SK-N-SH treated with all-trans-retinoic acid at 6 μM for 48 hours (cell line): ENCODE measurements around the gene CADM1.

Experiments used
- ARNTL ChIP-seq: fragments of 450-650 bp; formaldehyde crosslinking; IDR thresholded peaks from 2 replicates; pipeline ENCODE4 v1.5.0; 2020; ENCODE audit warnings: low read depth, mild to moderate bottlenecking, moderate library complexity, borderline replicate concordance
- ISL1 ChIP-seq: fragments of 250-450 bp; sonication (Bioruptor Pico); IDR thresholded peaks from 2 replicates; pipeline ENCODE4 v2.1.2; 2022; ENCODE audit warnings: mild to moderate bottlenecking, moderate library complexity
- RARB ChIP-seq: fragments of 250-450 bp; sonication (Bioruptor Pico); IDR thresholded peaks from 2 replicates; pipeline ENCODE4 v1.8.0; 2021; ENCODE audit warnings: mild to moderate bottlenecking, moderate library complexity
- SNAI2 ChIP-seq: fragments of 250-450 bp; sonication (Bioruptor Pico); IDR thresholded peaks from 2 replicates; pipeline ENCODE4 v1.5.0; 2020; ENCODE audit warnings: mild to moderate bottlenecking, moderate library complexity
- TCF4 ChIP-seq: fragments of 250-450 bp; sonication (Bioruptor Pico); IDR thresholded peaks from 2 replicates; pipeline ENCODE4 v1.8.0; 2021; ENCODE audit warnings: mild to moderate bottlenecking, moderate library complexity, borderline replicate concordance
- ZFP3 ChIP-seq: fragments of 250-450 bp; sonication (Bioruptor Pico); IDR thresholded peaks from 2 replicates; pipeline ENCODE4 v1.5.0; 2020; ENCODE audit warnings: mild to moderate bottlenecking, moderate library complexity
- ZFP30 ChIP-seq: fragments of 450-650 bp; formaldehyde crosslinking; IDR thresholded peaks from 2 replicates; pipeline ENCODE4 v1.5.0; 2022; ENCODE audit warnings: mild to moderate bottlenecking, moderate library complexity
- ZNF565 ChIP-seq: fragments of 450-650 bp; formaldehyde crosslinking; conservative IDR thresholded peaks from 2 replicates; pipeline ENCODE4 v1.5.0; 2020; ENCODE audit warnings: low read depth, mild to moderate bottlenecking, moderate library complexity
- ZNF70 ChIP-seq: fragments of 450-650 bp; formaldehyde crosslinking; IDR thresholded peaks from 2 replicates; pipeline ENCODE4 v1.5.0; 2020; ENCODE audit warnings: mild to moderate bottlenecking, moderate library complexity
- ZNF8 ChIP-seq: fragments of 450-650 bp; formaldehyde crosslinking; IDR thresholded peaks from 2 replicates; pipeline ENCODE4 v1.5.0; 2020; ENCODE audit warnings: mild to moderate bottlenecking, moderate library complexity
- TF ChIP-seq, protein P1 (sequence below): fragments of 250-450 bp; sonication (Bioruptor Pico); IDR thresholded peaks from 2 replicates; pipeline ENCODE4 v1.8.0; 2021; ENCODE audit warnings: low read depth, mild to moderate bottlenecking, moderate library complexity, borderline replicate concordance
- TF ChIP-seq, protein P2 (sequence below): fragments of 250-450 bp; sonication (Bioruptor Pico); IDR thresholded peaks from 2 replicates; pipeline ENCODE4 v1.8.0; 2020; ENCODE audit warnings: mild to moderate bottlenecking, moderate library complexity, borderline replicate concordance
- TF ChIP-seq, protein P3 (sequence below): fragments of 250-450 bp; sonication (Bioruptor Pico); IDR thresholded peaks from 2 replicates; pipeline ENCODE4 v1.5.1; 2021; ENCODE audit warnings: mild to moderate bottlenecking, moderate library complexity

DNA sequence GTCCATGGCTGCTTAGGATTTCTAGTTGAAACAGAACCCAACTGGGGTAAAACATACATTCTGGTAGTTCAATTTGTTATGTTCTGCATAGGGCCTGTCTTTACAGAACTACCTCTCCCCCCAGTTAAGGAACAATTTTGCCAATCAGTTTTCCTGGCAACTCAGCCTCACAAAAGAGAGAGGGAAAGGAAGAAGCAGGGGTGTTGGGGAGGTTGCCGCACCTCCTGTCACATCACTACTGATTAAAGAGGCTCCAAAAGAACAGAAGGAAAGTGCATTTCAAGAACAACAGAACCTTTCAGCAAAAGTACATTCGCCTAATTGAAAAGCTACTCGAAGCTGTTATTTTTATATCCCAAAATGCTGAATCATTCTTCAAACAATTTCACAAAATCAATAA lies 217.6 kb downstream of the CADM1 start:
- TF ChIP-seq RARB (CRISPR knock-in tag) (no peak), ISL1 (CRISPR knock-in tag) (no peak), ZFP30 (CRISPR knock-in tag) (no peak), SNAI2 (no peak), ARNTL (CRISPR knock-in tag) (no peak), ZNF565 (CRISPR knock-in tag) (no peak), ZNF70 (no peak), ZFP3 (CRISPR knock-in tag) (no peak), TCF4 (CRISPR knock-in tag) (no peak), ZNF8 (CRISPR knock-in tag) (no peak)
- TF ChIP-seq, protein P1, sequence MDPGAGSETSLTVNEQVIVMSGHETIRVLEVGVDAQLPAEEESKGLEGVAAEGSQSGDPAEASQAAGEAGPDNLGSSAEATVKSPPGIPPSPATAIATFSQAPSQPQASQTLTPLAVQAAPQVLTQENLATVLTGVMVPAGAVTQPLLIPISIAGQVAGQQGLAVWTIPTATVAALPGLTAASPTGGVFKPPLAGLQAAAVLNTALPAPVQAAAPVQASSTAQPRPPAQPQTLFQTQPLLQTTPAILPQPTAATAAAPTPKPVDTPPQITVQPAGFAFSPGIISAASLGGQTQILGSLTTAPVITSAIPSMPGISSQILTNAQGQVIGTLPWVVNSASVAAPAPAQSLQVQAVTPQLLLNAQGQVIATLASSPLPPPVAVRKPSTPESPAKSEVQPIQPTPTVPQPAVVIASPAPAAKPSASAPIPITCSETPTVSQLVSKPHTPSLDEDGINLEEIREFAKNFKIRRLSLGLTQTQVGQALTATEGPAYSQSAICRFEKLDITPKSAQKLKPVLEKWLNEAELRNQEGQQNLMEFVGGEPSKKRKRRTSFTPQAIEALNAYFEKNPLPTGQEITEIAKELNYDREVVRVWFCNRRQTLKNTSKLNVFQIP = no peak
- TF ChIP-seq, protein P2, sequence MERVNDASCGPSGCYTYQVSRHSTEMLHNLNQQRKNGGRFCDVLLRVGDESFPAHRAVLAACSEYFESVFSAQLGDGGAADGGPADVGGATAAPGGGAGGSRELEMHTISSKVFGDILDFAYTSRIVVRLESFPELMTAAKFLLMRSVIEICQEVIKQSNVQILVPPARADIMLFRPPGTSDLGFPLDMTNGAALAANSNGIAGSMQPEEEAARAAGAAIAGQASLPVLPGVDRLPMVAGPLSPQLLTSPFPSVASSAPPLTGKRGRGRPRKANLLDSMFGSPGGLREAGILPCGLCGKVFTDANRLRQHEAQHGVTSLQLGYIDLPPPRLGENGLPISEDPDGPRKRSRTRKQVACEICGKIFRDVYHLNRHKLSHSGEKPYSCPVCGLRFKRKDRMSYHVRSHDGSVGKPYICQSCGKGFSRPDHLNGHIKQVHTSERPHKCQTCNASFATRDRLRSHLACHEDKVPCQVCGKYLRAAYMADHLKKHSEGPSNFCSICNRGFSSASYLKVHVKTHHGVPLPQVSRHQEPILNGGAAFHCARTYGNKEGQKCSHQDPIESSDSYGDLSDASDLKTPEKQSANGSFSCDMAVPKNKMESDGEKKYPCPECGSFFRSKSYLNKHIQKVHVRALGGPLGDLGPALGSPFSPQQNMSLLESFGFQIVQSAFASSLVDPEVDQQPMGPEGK (CRISPR knock-in tag) = no peak
- TF ChIP-seq, protein P3, sequence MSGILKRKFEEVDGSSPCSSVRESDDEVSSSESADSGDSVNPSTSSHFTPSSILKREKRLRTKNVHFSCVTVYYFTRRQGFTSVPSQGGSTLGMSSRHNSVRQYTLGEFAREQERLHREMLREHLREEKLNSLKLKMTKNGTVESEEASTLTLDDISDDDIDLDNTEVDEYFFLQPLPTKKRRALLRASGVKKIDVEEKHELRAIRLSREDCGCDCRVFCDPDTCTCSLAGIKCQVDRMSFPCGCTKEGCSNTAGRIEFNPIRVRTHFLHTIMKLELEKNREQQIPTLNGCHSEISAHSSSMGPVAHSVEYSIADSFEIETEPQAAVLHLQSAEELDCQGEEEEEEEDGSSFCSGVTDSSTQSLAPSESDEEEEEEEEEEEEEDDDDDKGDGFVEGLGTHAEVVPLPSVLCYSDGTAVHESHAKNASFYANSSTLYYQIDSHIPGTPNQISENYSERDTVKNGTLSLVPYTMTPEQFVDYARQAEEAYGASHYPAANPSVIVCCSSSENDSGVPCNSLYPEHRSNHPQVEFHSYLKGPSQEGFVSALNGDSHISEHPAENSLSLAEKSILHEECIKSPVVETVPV (CRISPR knock-in tag) = no peak
